Liver (tissue), 9 donors: ENCODE data around the gene ELP4. TPM values are rescaled to one million over a fixed set of nuclear protein-coding genes. Genes with fewer than 3 reads are reported as not detected.

Experiments used
- DNase-seq: peaks from one replicate; pipeline ENCODE4 v3.0.0-alpha.2; 2017; ENCODE audit warnings: low spot score
- H3K27ac ChIP-seq, 2 donors: one replicate each; pipeline ENCODE4 v1.7.0; 2013; ENCODE audit warnings: inconsistent platforms in 2 of 2, low read length in 2 of 2, control low read depth in 1 of 2, low read depth in 1 of 2, mild to moderate bottlenecking in 1 of 2
- H3K27me3 ChIP-seq, 4 donors: one replicate each; pipeline versions ENCODE4 v1.6.1 to v1.7.0; 2013; ENCODE audit warnings: low read length in 3 of 4, inconsistent platforms in 1 of 4, mild to moderate bottlenecking in 1 of 4, moderate library complexity in 1 of 4; ENCODE audit not compliant: control insufficient read depth in 4 of 4, insufficient read depth in 4 of 4
- H3K36me3 ChIP-seq, 4 donors: one replicate each; pipeline versions ENCODE4 v1.6.1 to v1.7.0; 2013; ENCODE audit warnings: low read length in 3 of 4, mild to moderate bottlenecking in 3 of 4, low read depth in 1 of 4, moderate library complexity in 1 of 4; ENCODE audit not compliant: control insufficient read depth in 4 of 4, insufficient read depth in 3 of 4
- H3K4me1 ChIP-seq, 4 donors: one replicate each; pipeline versions ENCODE4 v1.6.1 to v1.7.0; 2013; ENCODE audit warnings: low read length in 3 of 4, mild to moderate bottlenecking in 3 of 4, moderate library complexity in 1 of 4; ENCODE audit not compliant: control insufficient read depth in 4 of 4, insufficient read depth in 4 of 4
- H3K4me3 ChIP-seq, 3 donors: one replicate each; pipeline versions ENCODE4 v1.6.1 to v1.7.0; 2013; ENCODE audit warnings: low read length in 3 of 3, control low read depth in 1 of 3, low read depth in 1 of 3, mild to moderate bottlenecking in 1 of 3
- H3K9ac ChIP-seq, 2 donors: one replicate each; pipeline ENCODE4 v1.7.0; 2013; ENCODE audit warnings: low read length in 2 of 2, mild to moderate bottlenecking in 2 of 2, moderate library complexity in 2 of 2, control low read depth in 1 of 2, low read depth in 1 of 2
- H3K9me3 ChIP-seq, 4 donors: one replicate each; pipeline versions ENCODE4 v1.6.1 to v1.7.0; 2013; ENCODE audit warnings: low read length in 3 of 4; ENCODE audit not compliant: control insufficient read depth in 4 of 4
- ATF3 ChIP-seq: IDR thresholded peaks from 2 replicates; pipeline ENCODE4 v1.6.1; 2016; ENCODE audit warnings: antibody characterized with exemption
- CTCF ChIP-seq: fragments of 150-350 bp; IDR thresholded peaks from 2 replicates; pipeline ENCODE4 v1.5.1; 2017; ENCODE audit warnings: improper control_type of control experiment, low read depth, low read length; ENCODE audit not compliant: missing input control
- EGR1 ChIP-seq, 2 donors: IDR thresholded peaks; 2 replicates each; pipeline ENCODE4 v1.6.1; 2016 to 2018; ENCODE audit warnings: antibody characterized with exemption in 2 of 2, low read depth in 2 of 2
- FOXA1 ChIP-seq: IDR thresholded peaks from 2 replicates; pipeline ENCODE4 v1.6.1; 2016; ENCODE audit warnings: antibody characterized with exemption
- GABPA ChIP-seq, 2 donors: IDR thresholded peaks in 1 of 2; conservative IDR thresholded peaks in 1 of 2; 2 replicates each; pipeline ENCODE4 v1.6.1; 2016; ENCODE audit warnings: antibody characterized with exemption in 2 of 2, mild to moderate bottlenecking in 1 of 2, moderate library complexity in 1 of 2
- HNF4A ChIP-seq, 2 donors: conservative IDR thresholded peaks; 2 replicates each; pipeline ENCODE4 v1.6.1; 2016; ENCODE audit warnings: antibody characterized with exemption in 2 of 2, mild to moderate bottlenecking in 2 of 2
- HNF4G ChIP-seq: IDR thresholded peaks from 2 replicates; pipeline ENCODE4 v1.6.1; 2016; ENCODE audit warnings: antibody characterized with exemption
- JUND ChIP-seq, 2 donors: IDR thresholded peaks; 2 replicates each; pipeline ENCODE4 v1.6.1; 2016; ENCODE audit warnings: antibody characterized with exemption in 2 of 2
- NR2F2 ChIP-seq: IDR thresholded peaks from 2 replicates; pipeline ENCODE4 v1.6.1; 2016; ENCODE audit warnings: antibody characterized with exemption
- RAD21 ChIP-seq, 2 donors: IDR thresholded peaks; 2 replicates each; pipeline ENCODE4 v1.6.1; 2016; ENCODE audit warnings: antibody characterized with exemption in 2 of 2, mild to moderate bottlenecking in 2 of 2
- SP1 ChIP-seq: IDR thresholded peaks from 2 replicates; pipeline ENCODE4 v1.6.1; 2018; ENCODE audit warnings: antibody characterized with exemption, mild to moderate bottlenecking
- TAF1 ChIP-seq: conservative IDR thresholded peaks from 2 replicates; pipeline ENCODE4 v1.6.1; 2016; ENCODE audit warnings: antibody characterized with exemption, mild to moderate bottlenecking
- YY1 ChIP-seq: IDR thresholded peaks from 2 replicates; pipeline ENCODE4 v1.6.1; 2016; ENCODE audit warnings: antibody characterized with exemption, mild to moderate bottlenecking
- ZBTB33 ChIP-seq: IDR thresholded peaks from 2 replicates; pipeline ENCODE4 v1.6.1; 2016; ENCODE audit warnings: antibody characterized with exemption
- WGBS: extraction: QIAGEN DNeasy Blood & Tissue Kit; methylation state at CpG from one replicate; pipeline ENCODE4 v1.1.7; 2013; 5-methylcytosine and 5-hydroxymethylcytosine counted together
- polyA plus RNA-seq, 2 donors: library from polyadenylated mRNA; stranded (reverse) in 1 of 2; unstranded in 1 of 2; fragments of 200-250 nt in 1 of 2; fragments of >200 nt in 1 of 2; fragmentation: Nextera tagmentation in 1 of 2; extraction: Ambion mirVana in 1 of 2; gene quantifications; one replicate each; pipeline versions ENCODE4 v1.2.1 to v1.2.3, GENCODE V29; 2013 to 2015
- total RNA-seq, 2 donors: library from RNA; depleted of rRNA; stranded (reverse); fragments of >200 nt; gene quantifications; one replicate each; pipeline ENCODE4 v1.2.3, GENCODE V29; 2014
- TF ChIP-seq, protein P1 (sequence below): IDR thresholded peaks from 2 replicates; pipeline ENCODE4 v1.6.1; 2016; ENCODE audit warnings: antibody characterized with exemption
- donor health status: healthy.
- donor health status: healthy.
- donor health status: healthy.
- donor health status: healthy.
- donor health status: healthy.

ELP4 gene
- total and polyA plus RNA-seq, 4 donors = 6.0 to 18.8 (median 12.5) TPM

- TF ChIP-seq ZBTB33 = no peak
- no peak for TF ChIP-seq RAD21 (IDR thresholded peaks at IDR 0.05)
- TF ChIP-seq, protein P1, sequence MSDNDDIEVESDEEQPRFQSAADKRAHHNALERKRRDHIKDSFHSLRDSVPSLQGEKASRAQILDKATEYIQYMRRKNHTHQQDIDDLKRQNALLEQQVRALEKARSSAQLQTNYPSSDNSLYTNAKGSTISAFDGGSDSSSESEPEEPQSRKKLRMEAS = no peak
- no peak for TF ChIP-seq JUND (IDR thresholded peaks at IDR 0.05)
- no peak for TF ChIP-seq HNF4G
These were observed 25.9 kb downstream of the ELP4 start (continued) for GRCh38 chr11:31535479-31535878.

GRCh38 chr11:31542862-31543261, 33.3 kb downstream of the ELP4 start:
- no peak overlapping the region for H3K4me3 ChIP-seq
- peaks cover 0 to 13% (median 8%) of the 10 kb centered on the region in 4 donors for H3K36me3 ChIP-seq
- TF ChIP-seq NR2F2 (no peak), ATF3 (no peak), HNF4G (no peak), ZBTB33 (no peak), EGR1 (IDR thresholded peaks at IDR 0.05; ENCODE audit: low read depth in 2 of 2) (no peak), FOXA1 (no peak), JUND (IDR thresholded peaks at IDR 0.05) (no peak), RAD21 (IDR thresholded peaks at IDR 0.05) (no peak), CTCF (no peak)
- no peak for DNase-seq
- no peaks in the 10 kb centered on the region for H3K4me1 ChIP-seq
- H3K9ac ChIP-seq = no peak overlapping the region
- no peaks in the 10 kb centered on the region for H3K27me3 ChIP-seq
- H3K27ac ChIP-seq = no peak overlapping the region
- no peaks in the 10 kb centered on the region for H3K9me3 ChIP-seq

- H3K27me3 ChIP-seq = no peaks in the 10 kb centered on the region
- H3K36me3 ChIP-seq = peaks cover 0 to 3% (median 0%) of the 10 kb centered on the region in 4 donors
- WGBS = 95% methylated on average over 1 of the region's 1 CpG
- no peak for DNase-seq
- H3K4me1 ChIP-seq = no peaks in the 10 kb centered on the region
- TF ChIP-seq NR2F2 (no peak), RAD21 (IDR thresholded peaks at IDR 0.05) (no peak), GABPA (IDR thresholded peaks at IDR 0.05 in 1 of 2, conservative IDR thresholded peaks at IDR 0.05 in 1 of 2) (no peak), SP1 (no peak), CTCF (no peak), HNF4A (conservative IDR thresholded peaks at IDR 0.05) (no peak), FOXA1 (no peak), YY1 (no peak), TAF1 (no peak)
- TF ChIP-seq, protein P1 = no peak
- no peaks in the 10 kb centered on the region for H3K9me3 ChIP-seq
- H3K27ac ChIP-seq = no peak overlapping the region
- H3K4me3 ChIP-seq = no peak overlapping the region
- H3K9ac ChIP-seq = no peak overlapping the region
These were observed 46.4 kb downstream of the ELP4 start for GRCh38 chr11:31555938-31556337.
